Colonic mucosa (tissue), 4 donors: Measurements from ENCODE around the gene TLDC2. TPM values are rescaled to one million over a fixed set of nuclear protein-coding genes. Genes with fewer than 3 reads are reported as not detected.
A peak's percentile ranks its signal among the peaks of the same experiment; 100 is the strongest.

Experiments
- DNase-seq: peaks from one replicate; pipeline ENCODE4 v3.0.0-alpha.2; 2020
- H3K27ac ChIP-seq: fragments of 200-600 bp; one replicate; pipeline ENCODE4 v1.8.0; 2021
- H3K27me3 ChIP-seq: fragments of 200-600 bp; one replicate; pipeline ENCODE4 v1.8.0; 2021
- H3K36me3 ChIP-seq: fragments of 200-600 bp; one replicate; pipeline ENCODE4 v1.8.0; 2021
- H3K4me1 ChIP-seq: fragments of 200-600 bp; one replicate; pipeline ENCODE4 v1.8.0; 2021; ENCODE audit warnings: mild to moderate bottlenecking
- H3K4me3 ChIP-seq: fragments of 200-600 bp; one replicate; pipeline ENCODE4 v1.8.0; 2021
- H3K9ac ChIP-seq, 2 donors: one replicate each; pipeline ENCODE4 v1.7.0; 2013; ENCODE audit warnings: control low read depth in 2 of 2, low read depth in 2 of 2, low read length in 2 of 2
- H3K9me3 ChIP-seq: fragments of 200-600 bp; one replicate; pipeline ENCODE4 v1.8.0; 2021
- CTCF ChIP-seq: fragments of 200-600 bp; IDR thresholded peaks from one replicate; pipeline ENCODE4 v1.8.0; 2022; ENCODE audit warnings: antibody characterized with exemption, mild to moderate bottlenecking
- intact Hi-C: fragments of 100-400 bp; cut with DNase I; formaldehyde crosslinking; loops from one replicate; pipeline ENCODE4 v1.14.1; 2022
- total RNA-seq, 2 donors: library from RNA; stranded (reverse); fragmentation: NEBNext Ultra II Directional in 1 of 2; extraction: Animal tissue kit (Norgen Biotek cat#: 25700) in 1 of 2; gene quantifications; one replicate each; pipeline ENCODE4 v1.2.1, GENCODE V29; 2021
- donor health status: healthy.
- donor health status: DM: no; HTN: no; CAD: no.
- donor health status: DM: no; HTN: no; CAD: no.

TLDC2 gene
- total RNA-seq, 2 donors from 2014 or later: 18.1 to 29.7 TPM

- no peak overlapping the region for H3K4me3 ChIP-seq
- no peaks in the 10 kb centered on the region for H3K4me1 ChIP-seq
- no peak overlapping the region for H3K9ac ChIP-seq
- H3K27ac ChIP-seq: no peak overlapping the region
- H3K36me3 ChIP-seq: no peaks in the 10 kb centered on the region
- intact Hi-C loops: loop anchor here (10.0 kb wide), 1 partner anchor 76 kb away; no protein-coding TSS in a partner anchor
- TF ChIP-seq CTCF: no peak
- H3K9me3 ChIP-seq: no peaks in the 10 kb centered on the region
- DNase-seq: no peak
- H3K27me3 ChIP-seq: no peaks in the 10 kb centered on the region
Observed at GRCh38 chr20:36880741-36881250, 4.9 kb downstream of the TLDC2 start.

GRCh38 chr20:36881331-36881730 lies 5.4 kb downstream of the TLDC2 start:
- no peak overlapping the region for H3K4me3 ChIP-seq
- no peak for TF ChIP-seq CTCF
- no peaks in the 10 kb centered on the region for H3K9me3 ChIP-seq
- H3K9ac ChIP-seq: peak overlapping the region in 1 of 2 donors; percentile 55
- H3K27me3 ChIP-seq: no peaks in the 10 kb centered on the region
- intact Hi-C loops: loop anchor here (10.0 kb wide), 1 partner anchor 77 kb away; no protein-coding TSS in a partner anchor
- no peak for DNase-seq
- H3K36me3 ChIP-seq: no peaks in the 10 kb centered on the region
- no peaks in the 10 kb centered on the region for H3K4me1 ChIP-seq
- H3K27ac ChIP-seq: peak overlapping the region; percentile 2

GRCh38 chr20:36881888-36882287 lies 6.0 kb downstream of the TLDC2 start:
- intact Hi-C loops: loop anchor here (10.0 kb wide), 1 partner anchor 77 kb away; no protein-coding TSS in a partner anchor
- DNase-seq: no peak
- H3K4me1 ChIP-seq: no peaks in the 10 kb centered on the region
- H3K27me3 ChIP-seq: no peaks in the 10 kb centered on the region
- H3K9ac ChIP-seq: peak overlapping the region in 1 of 2 donors; percentile 55
- no peaks in the 10 kb centered on the region for H3K9me3 ChIP-seq
- no peak for TF ChIP-seq CTCF
- no peaks in the 10 kb centered on the region for H3K36me3 ChIP-seq
- H3K27ac ChIP-seq: peak overlapping the region; percentile 2
- no peak overlapping the region for H3K4me3 ChIP-seq

GRCh38 chr20:36883977-36884535 lies 8.1 kb downstream of the TLDC2 start:
- Histone ChIP-seq H3K36me3 (no peaks in the 10 kb centered on the region), H3K4me3 (no peak overlapping the region), H3K27me3 (no peaks in the 10 kb centered on the region), H3K9me3 (no peaks in the 10 kb centered on the region), H3K9ac (no peak overlapping the region), H3K27ac (no peak overlapping the region), H3K4me1 (no peaks in the 10 kb centered on the region)
- DNase-seq: no peak
- intact Hi-C loops: loop anchor here (10.0 kb wide), 1 partner anchor 79 kb away; no protein-coding TSS in a partner anchor
- no peak for TF ChIP-seq CTCF

GRCh38 chr20:36885356-36885755 lies 9.4 kb downstream of the TLDC2 start:
- intact Hi-C loops: loop anchor here (5.0 to 10.0 kb wide), 2 partner anchors 81 to 273 kb away; no protein-coding TSS in a partner anchor
- no peak overlapping the region for H3K27ac ChIP-seq

More at GRCh38 chr20:36885356-36885755, 9.4 kb downstream of the TLDC2 start:
- Histone ChIP-seq H3K9me3 (no peaks in the 10 kb centered on the region), H3K9ac (no peak overlapping the region), H3K4me3 (no peak overlapping the region), H3K27me3 (no peaks in the 10 kb centered on the region), H3K4me1 (no peaks in the 10 kb centered on the region), H3K36me3 (no peaks in the 10 kb centered on the region)
- no peak for TF ChIP-seq CTCF
- DNase-seq: no peak
